ENCODE measurements around the gene FNDC3A.

DNA sequence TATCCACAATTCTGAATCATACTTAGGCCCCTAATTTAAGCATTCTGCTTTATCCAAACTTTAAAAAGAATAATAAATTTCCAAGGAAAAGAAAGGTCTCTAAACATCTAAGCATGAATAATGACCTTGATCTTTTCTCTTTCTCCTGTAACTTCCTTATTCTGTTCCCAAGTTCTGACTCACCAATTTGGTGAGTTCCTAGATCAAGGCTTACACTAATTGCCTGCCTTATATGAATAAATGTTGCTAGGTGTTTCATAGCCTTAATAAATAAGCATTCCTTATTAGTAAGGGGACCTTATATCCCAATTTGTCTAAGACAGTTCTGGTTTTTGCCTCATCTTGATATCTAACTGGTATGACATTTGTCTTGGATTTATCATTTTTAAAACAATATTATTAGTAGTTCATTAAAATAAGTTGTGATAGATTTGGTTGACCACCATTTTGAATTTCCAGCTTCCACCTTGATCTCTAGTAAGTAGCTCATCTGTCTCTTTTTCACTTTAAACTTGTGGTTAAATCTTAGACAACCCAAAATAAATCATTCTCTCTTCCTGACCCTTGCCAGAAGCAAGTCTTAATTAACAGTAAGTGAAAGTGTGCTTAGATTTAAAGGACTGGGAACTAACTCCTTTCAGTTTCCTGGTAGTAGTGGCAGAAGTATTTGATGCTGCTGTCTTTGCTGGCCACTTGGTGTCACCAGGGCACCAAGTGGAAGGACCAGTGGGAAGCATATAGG lies 123.2 kb downstream of the FNDC3A start:
- no peak for TF ChIP-seq POLR2AphosphoS5 (IDR thresholded peaks at IDR 0.05; ENCODE audit: low read depth)
- TF ChIP-seq, protein P1, sequence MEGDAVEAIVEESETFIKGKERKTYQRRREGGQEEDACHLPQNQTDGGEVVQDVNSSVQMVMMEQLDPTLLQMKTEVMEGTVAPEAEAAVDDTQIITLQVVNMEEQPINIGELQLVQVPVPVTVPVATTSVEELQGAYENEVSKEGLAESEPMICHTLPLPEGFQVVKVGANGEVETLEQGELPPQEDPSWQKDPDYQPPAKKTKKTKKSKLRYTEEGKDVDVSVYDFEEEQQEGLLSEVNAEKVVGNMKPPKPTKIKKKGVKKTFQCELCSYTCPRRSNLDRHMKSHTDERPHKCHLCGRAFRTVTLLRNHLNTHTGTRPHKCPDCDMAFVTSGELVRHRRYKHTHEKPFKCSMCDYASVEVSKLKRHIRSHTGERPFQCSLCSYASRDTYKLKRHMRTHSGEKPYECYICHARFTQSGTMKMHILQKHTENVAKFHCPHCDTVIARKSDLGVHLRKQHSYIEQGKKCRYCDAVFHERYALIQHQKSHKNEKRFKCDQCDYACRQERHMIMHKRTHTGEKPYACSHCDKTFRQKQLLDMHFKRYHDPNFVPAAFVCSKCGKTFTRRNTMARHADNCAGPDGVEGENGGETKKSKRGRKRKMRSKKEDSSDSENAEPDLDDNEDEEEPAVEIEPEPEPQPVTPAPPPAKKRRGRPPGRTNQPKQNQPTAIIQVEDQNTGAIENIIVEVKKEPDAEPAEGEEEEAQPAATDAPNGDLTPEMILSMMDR (IDR thresholded peaks at IDR 0.05; ENCODE audit: insufficient read depth, low read length), result peak; percentile 28
- TF ChIP-seq, protein P2, sequence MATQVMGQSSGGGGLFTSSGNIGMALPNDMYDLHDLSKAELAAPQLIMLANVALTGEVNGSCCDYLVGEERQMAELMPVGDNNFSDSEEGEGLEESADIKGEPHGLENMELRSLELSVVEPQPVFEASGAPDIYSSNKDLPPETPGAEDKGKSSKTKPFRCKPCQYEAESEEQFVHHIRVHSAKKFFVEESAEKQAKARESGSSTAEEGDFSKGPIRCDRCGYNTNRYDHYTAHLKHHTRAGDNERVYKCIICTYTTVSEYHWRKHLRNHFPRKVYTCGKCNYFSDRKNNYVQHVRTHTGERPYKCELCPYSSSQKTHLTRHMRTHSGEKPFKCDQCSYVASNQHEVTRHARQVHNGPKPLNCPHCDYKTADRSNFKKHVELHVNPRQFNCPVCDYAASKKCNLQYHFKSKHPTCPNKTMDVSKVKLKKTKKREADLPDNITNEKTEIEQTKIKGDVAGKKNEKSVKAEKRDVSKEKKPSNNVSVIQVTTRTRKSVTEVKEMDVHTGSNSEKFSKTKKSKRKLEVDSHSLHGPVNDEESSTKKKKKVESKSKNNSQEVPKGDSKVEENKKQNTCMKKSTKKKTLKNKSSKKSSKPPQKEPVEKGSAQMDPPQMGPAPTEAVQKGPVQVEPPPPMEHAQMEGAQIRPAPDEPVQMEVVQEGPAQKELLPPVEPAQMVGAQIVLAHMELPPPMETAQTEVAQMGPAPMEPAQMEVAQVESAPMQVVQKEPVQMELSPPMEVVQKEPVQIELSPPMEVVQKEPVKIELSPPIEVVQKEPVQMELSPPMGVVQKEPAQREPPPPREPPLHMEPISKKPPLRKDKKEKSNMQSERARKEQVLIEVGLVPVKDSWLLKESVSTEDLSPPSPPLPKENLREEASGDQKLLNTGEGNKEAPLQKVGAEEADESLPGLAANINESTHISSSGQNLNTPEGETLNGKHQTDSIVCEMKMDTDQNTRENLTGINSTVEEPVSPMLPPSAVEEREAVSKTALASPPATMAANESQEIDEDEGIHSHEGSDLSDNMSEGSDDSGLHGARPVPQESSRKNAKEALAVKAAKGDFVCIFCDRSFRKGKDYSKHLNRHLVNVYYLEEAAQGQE (IDR thresholded peaks at IDR 0.05; ENCODE audit: insufficient replicate concordance, low read depth), result no peak

Measured in HL-60 (cell line).